Measurements from ENCODE around the gene SPRR4.

Gene SPRR4

GRCh38 chr1:152970495-152970894 is at the start of gene SPRR4:
SPRR4 (plus strand) TSS chr1:152970648; CDS start chr1:152971891, 1,243 bp downstream.
- no peaks in the 10 kb centered on the region for H3K36me3 ChIP-seq (ENCODE audit: insufficient read depth, low read depth, low read length)
- H3K27ac ChIP-seq (ENCODE audit: low read length) = no peak within 1 kb of the TSS
- H3K27me3 ChIP-seq (ENCODE audit: insufficient read depth, low read length) = no peaks in the 10 kb centered on the region
- H3K9me3 ChIP-seq (ENCODE audit: insufficient read depth, low read depth, low read length) = no peaks in the 10 kb centered on the region
- H3K4me3 ChIP-seq (ENCODE audit: low read length) = no peak within 1 kb of the TSS
- no peak within 1 kb of the TSS for H3K9ac ChIP-seq (ENCODE audit: low read depth, low read length)
- H3K4me1 ChIP-seq (ENCODE audit: insufficient read depth, low read length) = no peaks in the 10 kb centered on the region

GRCh38 chr1:152924191-152924590 is 46.3 kb upstream of the SPRR4 start:
- no peak overlapping the region for H3K9ac ChIP-seq (ENCODE audit: low read depth, low read length)
- no peaks in the 10 kb centered on the region for H3K27me3 ChIP-seq (ENCODE audit: insufficient read depth, low read length)
- H3K27ac ChIP-seq (ENCODE audit: low read length) = no peak overlapping the region
- no peaks in the 10 kb centered on the region for H3K4me1 ChIP-seq (ENCODE audit: insufficient read depth, low read length)
- no peaks in the 10 kb centered on the region for H3K36me3 ChIP-seq (ENCODE audit: insufficient read depth, low read depth, low read length)
- H3K9me3 ChIP-seq (ENCODE audit: insufficient read depth, low read depth, low read length) = peaks cover 19% of the 10 kb centered on the region
- no peak overlapping the region for H3K4me3 ChIP-seq (ENCODE audit: low read length)

GRCh38 chr1:152926091-152926490 is 44.4 kb upstream of the SPRR4 start:
- H3K4me3 ChIP-seq (ENCODE audit: low read length) = no peak overlapping the region
- no peak overlapping the region for H3K27ac ChIP-seq (ENCODE audit: low read length)
- H3K9ac ChIP-seq (ENCODE audit: low read depth, low read length) = no peak overlapping the region
- no peaks in the 10 kb centered on the region for H3K36me3 ChIP-seq (ENCODE audit: insufficient read depth, low read depth, low read length)
- no peaks in the 10 kb centered on the region for H3K4me1 ChIP-seq (ENCODE audit: insufficient read depth, low read length)
- H3K9me3 ChIP-seq (ENCODE audit: insufficient read depth, low read depth, low read length) = peaks cover 19% of the 10 kb centered on the region
- H3K27me3 ChIP-seq (ENCODE audit: insufficient read depth, low read length) = no peaks in the 10 kb centered on the region

- Histone ChIP-seq H3K9ac (ENCODE audit: low read depth, low read length) (no peak overlapping the region), H3K9me3 (ENCODE audit: insufficient read depth, low read depth, low read length) (peaks cover 16% of the 10 kb centered on the region), H3K4me3 (ENCODE audit: low read length) (no peak overlapping the region), H3K27me3 (ENCODE audit: insufficient read depth, low read length) (no peaks in the 10 kb centered on the region), H3K27ac (ENCODE audit: low read length) (no peak overlapping the region), H3K4me1 (ENCODE audit: insufficient read depth, low read length) (no peaks in the 10 kb centered on the region), H3K36me3 (ENCODE audit: insufficient read depth, low read depth, low read length) (no peaks in the 10 kb centered on the region)
Measured at GRCh38 chr1:152928671-152929070, 41.8 kb upstream of the SPRR4 start.

GRCh38 chr1:152932170-152932811 is 38.2 kb upstream of the SPRR4 start:
- Histone ChIP-seq H3K4me1 (ENCODE audit: insufficient read depth, low read length) (no peaks in the 10 kb centered on the region), H3K36me3 (ENCODE audit: insufficient read depth, low read depth, low read length) (no peaks in the 10 kb centered on the region), H3K9ac (ENCODE audit: low read depth, low read length) (no peak overlapping the region), H3K27ac (ENCODE audit: low read length) (no peak overlapping the region), H3K27me3 (ENCODE audit: insufficient read depth, low read length) (no peaks in the 10 kb centered on the region), H3K9me3 (ENCODE audit: insufficient read depth, low read depth, low read length) (peaks cover 5% of the 10 kb centered on the region), H3K4me3 (ENCODE audit: low read length) (no peak overlapping the region)

- no peaks in the 10 kb centered on the region for H3K27me3 ChIP-seq (ENCODE audit: insufficient read depth, low read length)
- H3K9ac ChIP-seq (ENCODE audit: low read depth, low read length) = no peak overlapping the region
- no peak overlapping the region for H3K27ac ChIP-seq (ENCODE audit: low read length)
- H3K9me3 ChIP-seq (ENCODE audit: insufficient read depth, low read depth, low read length) = peaks cover 4% of the 10 kb centered on the region; the same call in 1 of the 2 replicates
- H3K4me3 ChIP-seq (ENCODE audit: low read length) = no peak overlapping the region
- H3K36me3 ChIP-seq (ENCODE audit: insufficient read depth, low read depth, low read length) = no peaks in the 10 kb centered on the region
- no peaks in the 10 kb centered on the region for H3K4me1 ChIP-seq (ENCODE audit: insufficient read depth, low read length)
Measured at GRCh38 chr1:152933196-152933595, 37.3 kb upstream of the SPRR4 start.

- H3K4me1 ChIP-seq (ENCODE audit: insufficient read depth, low read length) = no peaks in the 10 kb centered on the region
- H3K4me3 ChIP-seq (ENCODE audit: low read length) = no peak overlapping the region
Measured at GRCh38 chr1:152940614-152941013, 29.8 kb upstream of the SPRR4 start.

GRCh38 chr1:152941037-152941711 is 29.3 kb upstream of the SPRR4 start:
- no peaks in the 10 kb centered on the region; the same call in 1 of the 2 replicates for H3K9me3 ChIP-seq (ENCODE audit: insufficient read depth, low read depth, low read length)
- no peaks in the 10 kb centered on the region for H3K4me1 ChIP-seq (ENCODE audit: insufficient read depth, low read length)
- H3K27ac ChIP-seq (ENCODE audit: low read length) = no peak overlapping the region
- no peak overlapping the region for H3K9ac ChIP-seq (ENCODE audit: low read depth, low read length)
- H3K36me3 ChIP-seq (ENCODE audit: insufficient read depth, low read depth, low read length) = no peaks in the 10 kb centered on the region
- no peak overlapping the region for H3K4me3 ChIP-seq (ENCODE audit: low read length)
- no peaks in the 10 kb centered on the region for H3K27me3 ChIP-seq (ENCODE audit: insufficient read depth, low read length)

More at GRCh38 chr1:152940614-152941013, 29.8 kb upstream of the SPRR4 start:
- Histone ChIP-seq H3K27ac (ENCODE audit: low read length) (no peak overlapping the region), H3K36me3 (ENCODE audit: insufficient read depth, low read depth, low read length) (no peaks in the 10 kb centered on the region), H3K27me3 (ENCODE audit: insufficient read depth, low read length) (no peaks in the 10 kb centered on the region), H3K9me3 (ENCODE audit: insufficient read depth, low read depth, low read length) (no peaks in the 10 kb centered on the region; the same call in 1 of the 2 replicates), H3K9ac (ENCODE audit: low read depth, low read length) (no peak overlapping the region)

GRCh38 chr1:152942161-152942560 is 28.3 kb upstream of the SPRR4 start:
- H3K4me1 ChIP-seq (ENCODE audit: insufficient read depth, low read length) = no peaks in the 10 kb centered on the region
- H3K4me3 ChIP-seq (ENCODE audit: low read length) = no peak overlapping the region
- no peak overlapping the region for H3K27ac ChIP-seq (ENCODE audit: low read length)

GRCh38 chr1:152946248-152946647 is 24.2 kb upstream of the SPRR4 start:
- Histone ChIP-seq H3K36me3 (ENCODE audit: insufficient read depth, low read depth, low read length) (no peaks in the 10 kb centered on the region), H3K27me3 (ENCODE audit: insufficient read depth, low read length) (no peaks in the 10 kb centered on the region), H3K4me1 (ENCODE audit: insufficient read depth, low read length) (no peaks in the 10 kb centered on the region), H3K27ac (ENCODE audit: low read length) (no peak overlapping the region), H3K9me3 (ENCODE audit: insufficient read depth, low read depth, low read length) (no peaks in the 10 kb centered on the region; the same call in 1 of the 2 replicates), H3K9ac (ENCODE audit: low read depth, low read length) (no peak overlapping the region), H3K4me3 (ENCODE audit: low read length) (no peak overlapping the region)

More at GRCh38 chr1:152942161-152942560, 28.3 kb upstream of the SPRR4 start:
- Histone ChIP-seq H3K27me3 (ENCODE audit: insufficient read depth, low read length) (no peaks in the 10 kb centered on the region), H3K9me3 (ENCODE audit: insufficient read depth, low read depth, low read length) (no peaks in the 10 kb centered on the region; the same call in 1 of the 2 replicates), H3K9ac (ENCODE audit: low read depth, low read length) (no peak overlapping the region), H3K36me3 (ENCODE audit: insufficient read depth, low read depth, low read length) (no peaks in the 10 kb centered on the region)

GRCh38 chr1:152946651-152947256 is 23.7 kb upstream of the SPRR4 start, which contains the start of gene SPRR5:
SPRR5 (plus strand) TSS chr1:152947206; CDS start chr1:152948555, 1,349 bp downstream.
- Histone ChIP-seq H3K9me3 (ENCODE audit: insufficient read depth, low read depth, low read length) (no peaks in the 10 kb centered on the region; the same call in 1 of the 2 replicates), H3K27ac (ENCODE audit: low read length) (no peak within 1 kb of the TSS), H3K27me3 (ENCODE audit: insufficient read depth, low read length) (no peaks in the 10 kb centered on the region), H3K9ac (ENCODE audit: low read depth, low read length) (no peak within 1 kb of the TSS), H3K36me3 (ENCODE audit: insufficient read depth, low read depth, low read length) (no peaks in the 10 kb centered on the region), H3K4me3 (ENCODE audit: low read length) (no peak within 1 kb of the TSS), H3K4me1 (ENCODE audit: insufficient read depth, low read length) (no peaks in the 10 kb centered on the region)
